ENCODE data around the gene LCAT. TPM values are rescaled to one million over a fixed set of nuclear protein-coding genes. Genes with fewer than 3 reads are reported as not detected.

The LCAT gene
- total RNA-seq, 1 donor from 2014 or later = 31.9 TPM

- H3K27ac Mint-ChIP-seq = no peak within 1 kb of the TSS
- H3K4me3 Mint-ChIP-seq (ENCODE audit: low read depth) = no peak within 1 kb of the TSS
- no peaks in the 10 kb centered on the region for H3K27me3 Mint-ChIP-seq
- no peaks in the 10 kb centered on the region for H3K9me3 Mint-ChIP-seq (ENCODE audit: low read depth)
- TF ChIP-seq CTCF (IDR thresholded peaks at IDR 0.05; ENCODE audit: unreplicated experiment) = peak; percentile 45
- no peak for DNase-seq (ENCODE audit: low spot score, unreplicated experiment)
- peaks cover 1% of the 10 kb centered on the region for H3K36me3 Mint-ChIP-seq (ENCODE audit: insufficient read depth)
- peaks cover 7% of the 10 kb centered on the region for H3K4me1 Mint-ChIP-seq (ENCODE audit: low read depth)
Observed at GRCh38 chr16:67979955-67980678, 36.2 kb upstream of the LCAT start, which contains the start of gene DPEP3. Gene DPEP3 (minus strand): TSS chr16:67980499. CDS start chr16:67980380, 119 bp downstream.

GRCh38 chr16:67977469-67978227 lies 33.7 kb upstream of the LCAT start:
- Mint-ChIP-seq H3K4me1 (ENCODE audit: low read depth) (no peaks in the 10 kb centered on the region), H3K9me3 (ENCODE audit: low read depth) (no peaks in the 10 kb centered on the region), H3K4me3 (ENCODE audit: low read depth) (no peak overlapping the region), H3K27ac (no peak overlapping the region), H3K27me3 (no peaks in the 10 kb centered on the region), H3K36me3 (ENCODE audit: insufficient read depth) (no peaks in the 10 kb centered on the region)
- no peak for DNase-seq (ENCODE audit: low spot score, unreplicated experiment)
- TF ChIP-seq CTCF (IDR thresholded peaks at IDR 0.05; ENCODE audit: unreplicated experiment) = no peak

- Mint-ChIP-seq H3K27me3 (no peaks in the 10 kb centered on the region), H3K27ac (no peak overlapping the region), H3K4me1 (ENCODE audit: low read depth) (no peaks in the 10 kb centered on the region), H3K36me3 (ENCODE audit: insufficient read depth) (no peaks in the 10 kb centered on the region), H3K4me3 (ENCODE audit: low read depth) (no peak overlapping the region), H3K9me3 (ENCODE audit: low read depth) (no peaks in the 10 kb centered on the region)
- no peak for DNase-seq (ENCODE audit: low spot score, unreplicated experiment)
- no peak for TF ChIP-seq CTCF (IDR thresholded peaks at IDR 0.05; ENCODE audit: unreplicated experiment)
Observed at GRCh38 chr16:67977005-67977404, 33.1 kb upstream of the LCAT start.

- H3K27ac Mint-ChIP-seq = peak overlapping the region; percentile 21
- no peaks in the 10 kb centered on the region for H3K9me3 Mint-ChIP-seq (ENCODE audit: low read depth)
- H3K27me3 Mint-ChIP-seq = no peaks in the 10 kb centered on the region
Observed at GRCh38 chr16:67976205-67976604, 32.3 kb upstream of the LCAT start.

More at GRCh38 chr16:67976205-67976604, 32.3 kb upstream of the LCAT start:
- TF ChIP-seq CTCF (IDR thresholded peaks at IDR 0.05; ENCODE audit: unreplicated experiment) = no peak
- H3K4me3 Mint-ChIP-seq (ENCODE audit: low read depth) = no peak overlapping the region
- H3K36me3 Mint-ChIP-seq (ENCODE audit: insufficient read depth) = no peaks in the 10 kb centered on the region
- DNase-seq (ENCODE audit: low spot score, unreplicated experiment) = no peak
- H3K4me1 Mint-ChIP-seq (ENCODE audit: low read depth) = no peaks in the 10 kb centered on the region

Data from progenitor cell of endocrine pancreas (in vitro differentiated cells).